Immature natural killer cell (primary cell): Measurements from ENCODE around the gene NDUFV1. TPM values are rescaled to one million over a fixed set of nuclear protein-coding genes. Genes with fewer than 3 reads are reported as not detected.
"Not testable (repeated sequence)": the region's sequence is repeated elsewhere in the genome, so short reads cannot be mapped to it uniquely, and the experiment has no call there.

Experiments used
- DNase-seq, 3 donors: peaks; one replicate each; pipeline ENCODE4 v3.0.0; 2022; ENCODE audit warnings: mixed read lengths in 1 of 3
- H3K27ac Mint-ChIP-seq, 6 donors: one replicate each; pipeline ENCODE4 v1.8.0; 2020; ENCODE audit warnings: mixed read lengths in 6 of 6, mild to moderate bottlenecking in 5 of 6, inconsistent platforms in 4 of 6, moderate library complexity in 3 of 6
- H3K27me3 Mint-ChIP-seq, 3 donors: one replicate each; pipeline ENCODE4 v1.8.0; 2020 to 2021; ENCODE audit warnings: low read depth in 3 of 3, mild to moderate bottlenecking in 3 of 3, mixed read lengths in 3 of 3, moderate library complexity in 3 of 3, inconsistent platforms in 1 of 3
- H3K36me3 Mint-ChIP-seq, 3 donors: one replicate each; pipeline ENCODE4 v1.8.0; 2020; ENCODE audit warnings: mixed read lengths in 3 of 3, inconsistent platforms in 2 of 3, mild to moderate bottlenecking in 2 of 3
- H3K4me1 Mint-ChIP-seq, 2 donors: one replicate each; pipeline ENCODE4 v1.8.0; 2020; ENCODE audit warnings: inconsistent platforms in 2 of 2, mild to moderate bottlenecking in 2 of 2, mixed read lengths in 2 of 2, moderate library complexity in 1 of 2
- H3K4me3 Mint-ChIP-seq, 5 donors: one replicate each; pipeline ENCODE4 v1.8.0; 2020; ENCODE audit warnings: mild to moderate bottlenecking in 5 of 5, mixed read lengths in 5 of 5, inconsistent platforms in 3 of 5, moderate library complexity in 3 of 5
- H3K9me3 Mint-ChIP-seq, 6 donors: one replicate each; pipeline ENCODE4 v1.8.0; 2020; ENCODE audit warnings: mild to moderate bottlenecking in 6 of 6, mixed read lengths in 6 of 6, inconsistent platforms in 4 of 6, moderate library complexity in 3 of 6
- polyA plus RNA-seq, 3 donors: library from polyadenylated mRNA; unstranded; fragments of 300-500 nt; fragmentation: Illumina TruSeq; gene quantifications; one replicate each; pipeline ENCODE4 v1.2.3, GENCODE V29; 2021

The NDUFV1 gene
- polyA plus RNA-seq, 3 donors from 2014 or later = 173 to 261 (median 195) TPM

DNA sequence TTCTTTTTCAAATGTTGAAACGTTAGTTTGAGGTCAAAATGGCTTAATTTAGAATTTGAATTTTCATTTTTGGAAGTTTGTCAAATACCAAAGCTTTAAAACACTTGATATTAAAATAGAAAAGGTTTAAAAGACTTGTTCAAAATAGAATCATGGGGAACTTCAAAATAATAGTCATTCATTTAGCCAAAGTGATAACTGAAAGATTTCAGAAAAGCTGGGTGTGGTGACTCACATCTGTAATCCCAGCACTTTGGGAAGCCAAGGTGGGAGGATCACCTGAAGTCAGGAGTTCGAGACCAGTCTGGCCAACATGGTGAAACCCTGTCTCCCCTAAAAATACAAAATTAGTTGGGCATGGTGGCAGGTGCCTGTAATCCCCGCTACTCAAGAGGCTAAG, 12.3 kb upstream of the NDUFV1 start:
- H3K9me3 Mint-ChIP-seq = no peaks in the 10 kb centered on the region
- H3K4me3 Mint-ChIP-seq = no peak overlapping the region
- peaks cover under 1 to 19% of the 10 kb centered on the region in 2 donors for H3K4me1 Mint-ChIP-seq
- no peak overlapping the region for H3K27ac Mint-ChIP-seq
- no peaks in the 10 kb centered on the region for H3K27me3 Mint-ChIP-seq
- DNase-seq = no peak
- no peaks in the 10 kb centered on the region for H3K36me3 Mint-ChIP-seq

DNA sequence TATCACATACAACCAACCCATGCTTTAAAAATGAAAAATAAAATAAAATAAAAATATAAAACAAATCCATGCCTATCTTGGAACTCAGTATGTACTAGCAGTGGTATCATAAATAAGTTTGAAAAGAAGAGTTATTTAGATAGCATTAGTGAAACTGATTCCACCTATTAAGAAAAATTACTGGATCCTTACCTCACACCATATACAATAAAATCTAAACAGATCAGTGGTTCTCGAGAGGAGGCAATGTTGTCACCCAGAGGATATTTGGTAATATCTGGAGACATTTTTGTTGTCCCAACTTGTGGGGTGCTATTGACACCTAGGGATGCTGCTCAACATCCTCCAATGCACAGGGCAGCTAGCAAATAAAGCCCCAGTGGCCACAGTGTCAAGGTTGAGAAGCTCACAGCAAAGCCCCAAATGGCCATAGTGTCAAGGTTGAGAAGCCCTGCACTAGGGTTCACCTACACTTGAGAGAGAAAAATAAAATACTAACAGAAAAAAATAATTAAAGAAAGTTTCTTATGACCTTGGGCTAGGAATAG, 9.9 kb upstream of the NDUFV1 start:
- Mint-ChIP-seq H3K27me3 (peaks cover 0 to 3% (median 0%) of the 10 kb centered on the region in 3 donors), H3K4me3 (no peak overlapping the region), H3K4me1 (peaks cover 22 to 42% of the 10 kb centered on the region in 2 donors), H3K9me3 (no peaks in the 10 kb centered on the region), H3K27ac (peak overlapping the region in 2 of 6 donors; percentile 18 to 46), H3K36me3 (no peaks in the 10 kb centered on the region)
- DNase-seq = no peak

DNA sequence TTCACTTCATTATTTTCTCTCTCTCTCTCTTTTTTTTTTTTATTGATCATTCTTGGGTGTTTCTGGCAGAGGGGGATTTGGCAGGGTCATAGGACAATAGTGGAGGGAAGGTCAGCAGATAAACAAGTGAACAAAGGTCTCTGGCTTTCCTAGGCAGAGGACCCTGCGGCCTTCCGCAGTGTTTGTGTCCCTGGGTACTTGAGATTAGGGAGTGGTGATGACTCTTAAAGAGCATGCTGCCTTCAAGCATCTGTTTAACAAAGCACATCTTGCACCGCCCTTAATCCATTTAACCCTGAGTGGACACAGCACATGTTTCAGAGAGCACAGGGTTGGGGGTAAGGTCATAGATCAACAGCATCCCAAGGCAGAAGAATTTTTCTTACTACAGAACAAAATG, 9.3 kb upstream of the NDUFV1 start:
- H3K27ac Mint-ChIP-seq, H3K4me3 Mint-ChIP-seq, H3K9me3 Mint-ChIP-seq, H3K27me3 Mint-ChIP-seq, H3K36me3 Mint-ChIP-seq, DNase-seq: not testable (repeated sequence)
- peaks cover 22 to 44% of the 10 kb centered on the region in 2 donors for H3K4me1 Mint-ChIP-seq

DNA sequence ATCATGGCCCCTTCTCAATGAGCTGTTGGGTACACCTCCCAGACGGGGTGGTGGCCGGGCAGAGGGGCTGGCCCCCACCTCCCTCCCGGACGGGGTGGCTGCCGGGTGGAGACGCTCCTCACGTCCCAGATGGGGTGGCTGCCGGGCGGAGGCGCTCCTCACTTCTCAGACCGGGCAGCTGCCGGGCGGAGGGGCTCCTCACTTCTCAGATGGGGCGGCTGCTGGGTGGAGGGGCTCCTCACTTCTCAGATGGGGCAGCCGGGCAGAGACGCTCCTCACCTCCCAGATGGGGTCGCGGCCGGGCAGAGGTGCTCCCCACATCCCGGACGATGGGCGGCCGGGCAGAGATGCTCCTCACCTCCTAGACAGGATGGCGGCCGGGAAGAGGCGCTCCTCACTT, 8.8 kb upstream of the NDUFV1 start:
- H3K27ac Mint-ChIP-seq = not testable (repeated sequence)

DNA sequence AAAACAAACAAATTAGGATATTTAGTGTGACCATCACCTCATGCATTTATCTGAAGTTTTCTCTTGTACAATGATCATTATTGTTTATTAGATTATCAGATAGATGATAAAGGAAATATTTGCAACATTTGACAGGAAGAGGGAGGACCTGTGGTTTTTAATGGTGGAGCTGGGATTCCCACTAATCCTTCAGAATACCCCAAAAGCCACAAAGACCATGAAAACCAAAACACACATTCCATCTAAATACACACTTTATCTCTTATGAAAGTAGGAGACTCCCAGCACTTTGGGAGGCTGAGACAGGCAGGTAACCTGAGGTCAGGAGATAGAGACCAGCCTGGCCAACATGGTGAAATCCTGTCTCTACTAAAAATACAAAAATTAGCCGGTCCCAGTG, 7.6 kb upstream of the NDUFV1 start:
- peak overlapping the region in 2 of 6 donors; percentile 12 to 49 for H3K27ac Mint-ChIP-seq
- no peak for DNase-seq
- H3K9me3 Mint-ChIP-seq = no peaks in the 10 kb centered on the region
- peak overlapping the region in 1 of 5 donors; percentile 40 for H3K4me3 Mint-ChIP-seq
- H3K27me3 Mint-ChIP-seq = peaks cover 0 to 3% (median under 1%) of the 10 kb centered on the region in 3 donors
- H3K36me3 Mint-ChIP-seq = no peaks in the 10 kb centered on the region
- H3K4me1 Mint-ChIP-seq = peaks cover 22 to 44% of the 10 kb centered on the region in 2 donors

More for the DNA sequence above, 8.8 kb upstream of the NDUFV1 start:
- not testable (repeated sequence) for H3K36me3 Mint-ChIP-seq, H3K9me3 Mint-ChIP-seq, H3K4me3 Mint-ChIP-seq, H3K27me3 Mint-ChIP-seq, DNase-seq
- H3K4me1 Mint-ChIP-seq = peaks cover 22 to 44% of the 10 kb centered on the region in 2 donors

DNA sequence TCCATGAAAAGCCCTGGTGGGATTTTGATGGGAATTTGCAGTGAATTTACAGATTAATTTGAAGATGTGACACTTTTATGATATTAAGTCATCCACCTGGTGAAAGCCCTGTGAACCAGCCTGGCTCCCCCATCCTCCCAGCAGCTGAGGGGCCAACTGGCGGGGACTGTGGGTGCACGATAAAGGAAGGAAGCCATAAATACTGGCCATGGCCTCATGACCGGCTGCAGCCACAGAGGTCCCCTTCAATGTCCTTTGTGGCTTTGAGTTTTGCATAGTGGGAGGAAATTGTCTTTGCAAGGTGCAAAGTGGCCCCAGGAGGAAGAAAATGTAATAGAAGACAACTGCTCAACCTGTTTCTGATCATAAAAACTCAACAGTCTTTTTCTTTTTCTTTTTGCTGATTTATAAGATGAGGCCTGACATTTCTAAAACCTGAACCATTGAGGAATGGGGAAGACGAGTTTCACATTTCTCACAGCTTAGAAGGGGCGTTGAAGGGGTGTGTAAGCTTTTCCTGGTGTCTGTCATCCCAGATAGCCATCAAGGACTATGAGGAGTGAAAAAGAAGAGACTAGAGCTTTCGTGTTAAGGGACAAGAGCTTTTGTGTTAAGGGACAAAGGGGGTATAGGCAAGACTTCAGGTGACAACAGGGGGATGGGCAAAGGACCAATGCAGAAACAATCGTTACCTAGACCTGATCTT, 6.3 kb upstream of the NDUFV1 start:
- peak; percentile 40 to 45 (median 43) for DNase-seq
- Mint-ChIP-seq H3K27ac (peak overlapping the region; percentile 63 to 91 (median 83)), H3K4me3 (peak overlapping the region; percentile 59 to 85 (median 78)), H3K4me1 (peaks cover 22 to 44% of the 10 kb centered on the region in 2 donors), H3K9me3 (no peaks in the 10 kb centered on the region), H3K36me3 (no peaks in the 10 kb centered on the region), H3K27me3 (peaks cover 2 to 5% (median 3%) of the 10 kb centered on the region in 3 donors)

DNA sequence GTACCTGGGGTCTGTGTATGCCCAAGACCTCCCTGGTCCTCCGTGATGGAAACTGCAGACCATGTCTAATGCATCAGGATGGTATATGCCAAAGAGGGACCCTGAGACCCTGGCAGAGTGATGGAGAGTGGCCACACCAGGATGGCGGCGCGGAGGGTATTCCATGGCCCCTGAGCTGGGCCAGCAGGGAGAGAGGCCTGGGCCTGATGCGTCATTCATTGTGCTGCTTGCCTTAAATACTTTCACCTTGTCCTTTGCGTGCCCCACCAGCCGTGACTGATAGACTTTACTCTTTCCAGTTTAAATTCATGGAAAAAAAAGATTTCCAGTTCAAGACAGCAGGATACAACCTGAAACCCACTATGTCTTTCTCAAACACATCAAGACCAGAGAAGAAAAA, 5.6 kb upstream of the NDUFV1 start:
- Mint-ChIP-seq H3K4me3 (peak overlapping the region; percentile 59 to 85 (median 78)), H3K36me3 (no peaks in the 10 kb centered on the region), H3K27ac (peak overlapping the region; percentile 20 to 91 (median 78)), H3K9me3 (no peaks in the 10 kb centered on the region), H3K27me3 (peaks cover 2 to 5% (median 5%) of the 10 kb centered on the region in 3 donors), H3K4me1 (peaks cover 26 to 44% of the 10 kb centered on the region in 2 donors)
- DNase-seq = no peak

DNA sequence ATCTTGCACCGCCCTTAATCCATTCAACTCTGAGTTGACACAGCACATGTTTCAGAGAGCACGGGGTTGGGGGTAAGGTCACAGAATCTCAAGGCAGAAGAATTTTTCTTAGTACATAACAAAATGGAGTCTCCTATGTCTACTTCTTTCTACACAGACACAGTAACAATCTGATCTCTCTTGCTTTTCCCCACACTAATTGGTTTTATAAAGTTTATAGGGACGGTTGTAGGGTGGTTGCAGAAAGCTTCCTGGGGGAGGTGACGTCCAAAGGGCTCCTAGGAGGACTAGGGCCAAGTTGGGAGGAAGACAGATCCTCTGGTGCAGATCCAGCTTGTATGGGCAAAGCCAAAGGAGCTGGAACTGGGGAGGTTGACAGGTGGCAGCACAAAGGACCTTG, 2.6 kb upstream of the NDUFV1 start:
- Mint-ChIP-seq H3K4me3 (peak overlapping the region in 2 of 5 donors; percentile 51 to 61), H3K27ac (peak overlapping the region in 2 of 6 donors; percentile 51 to 60), H3K4me1 (peaks cover 43 to 52% of the 10 kb centered on the region in 2 donors)
- not testable (repeated sequence) for H3K27me3 Mint-ChIP-seq, H3K36me3 Mint-ChIP-seq, DNase-seq, H3K9me3 Mint-ChIP-seq

DNA sequence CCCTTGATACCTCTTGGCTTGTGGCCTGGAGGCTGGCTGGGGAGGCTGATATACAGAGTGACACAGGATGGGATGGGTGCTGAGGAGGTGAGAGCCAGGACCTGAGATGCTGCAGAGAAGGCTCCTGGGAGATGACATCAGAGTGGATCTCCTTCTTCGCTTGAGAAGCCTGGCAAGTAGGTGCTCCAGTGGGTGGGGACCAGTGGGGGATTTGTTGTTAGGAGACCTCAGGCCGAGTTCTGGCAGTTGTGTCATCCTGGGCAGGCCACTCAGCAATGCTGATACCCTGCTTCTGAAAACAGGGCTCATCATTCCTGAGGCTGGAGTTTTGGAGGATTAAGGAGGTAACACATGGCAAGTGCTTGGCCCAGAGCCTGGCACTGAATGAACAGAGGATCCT, 1.9 kb upstream of the NDUFV1 start:
- H3K4me3 Mint-ChIP-seq = peak overlapping the region in 2 of 5 donors; percentile 51 to 61
- H3K4me1 Mint-ChIP-seq = peaks cover 39 to 45% of the 10 kb centered on the region in 2 donors
- no peaks in the 10 kb centered on the region for H3K9me3 Mint-ChIP-seq
- DNase-seq = no peak
- H3K36me3 Mint-ChIP-seq = peaks cover 3 to 8% (median 7%) of the 10 kb centered on the region in 3 donors
- H3K27ac Mint-ChIP-seq = peak overlapping the region in 2 of 6 donors; percentile 60 to 68
- peaks cover 2 to 7% (median 5%) of the 10 kb centered on the region in 3 donors for H3K27me3 Mint-ChIP-seq

DNA sequence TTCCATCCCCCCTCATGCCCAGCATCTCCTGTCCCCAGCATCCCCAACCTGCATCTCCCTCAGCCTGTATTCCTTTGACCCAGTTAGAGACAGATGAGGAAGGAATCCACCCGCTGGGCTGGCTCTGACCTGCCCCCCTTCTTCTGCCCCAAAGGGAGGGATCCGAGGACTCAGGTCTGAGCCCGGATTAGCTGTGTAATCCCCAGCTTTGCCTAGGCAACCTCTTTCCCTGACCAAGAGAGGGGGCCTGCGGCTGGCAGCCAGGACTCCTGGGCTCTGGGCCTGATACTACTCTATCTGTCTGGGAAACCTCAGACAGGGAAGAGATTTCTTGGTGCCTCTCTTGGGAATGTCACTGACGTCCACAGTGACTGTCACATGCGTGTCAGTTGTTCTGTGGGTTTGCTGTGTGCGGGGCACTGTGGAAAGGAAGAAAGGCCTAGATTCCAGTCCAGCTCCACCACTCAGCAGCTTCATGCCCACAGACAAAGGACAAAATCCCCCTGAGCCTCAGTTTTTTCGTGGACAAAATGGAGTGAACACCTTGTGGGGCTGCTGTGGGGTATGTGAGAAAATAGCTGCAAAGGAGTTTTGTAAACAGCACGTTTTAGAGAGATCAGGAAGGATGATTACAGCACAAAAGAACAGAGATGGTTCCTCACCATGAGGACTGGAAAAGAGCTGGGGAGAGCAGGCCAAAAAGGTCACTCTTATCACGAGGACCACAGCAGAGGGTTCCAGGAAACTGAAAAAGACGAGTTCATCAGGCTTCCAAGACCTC, 1.3 kb upstream of the NDUFV1 start:
- Mint-ChIP-seq H3K27ac (peak overlapping the region in 2 of 6 donors; percentile 44 to 67), H3K4me3 (peak overlapping the region; percentile 46 to 75 (median 68)), H3K9me3 (no peaks in the 10 kb centered on the region), H3K27me3 (peaks cover 2 to 7% (median 5%) of the 10 kb centered on the region in 3 donors), H3K36me3 (peaks cover 3 to 12% (median 7%) of the 10 kb centered on the region in 3 donors), H3K4me1 (peaks cover 33 to 39% of the 10 kb centered on the region in 2 donors)
- DNase-seq = no peak

DNA sequence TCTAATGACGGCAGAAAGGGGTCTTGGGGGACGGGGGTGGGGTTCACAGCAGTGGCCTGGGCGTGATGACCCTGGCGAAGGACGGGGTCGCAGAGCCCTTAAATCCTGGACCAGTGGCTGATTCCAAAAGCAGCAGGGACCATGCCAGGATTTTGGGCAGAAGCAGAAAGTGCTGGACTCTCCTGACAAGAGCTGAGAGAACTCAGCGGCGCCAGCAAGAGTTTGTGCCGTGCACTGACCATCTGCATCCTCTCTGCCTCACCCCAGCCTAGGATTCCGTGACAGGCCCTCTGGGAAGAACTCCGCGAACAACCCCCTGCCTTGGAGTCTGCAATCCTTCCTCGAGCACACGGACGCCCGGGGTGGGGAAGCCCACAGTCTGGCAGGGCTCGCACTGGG, 644 bp upstream of the NDUFV1 start:
- Mint-ChIP-seq H3K9me3 (no peaks in the 10 kb centered on the region), H3K27ac (peak overlapping the region in 5 of 6 donors; percentile 74 to 92 (median 83)), H3K4me1 (peaks cover 29 to 33% of the 10 kb centered on the region in 2 donors), H3K27me3 (peaks cover 2 to 5% (median 5%) of the 10 kb centered on the region in 3 donors), H3K4me3 (peak overlapping the region; percentile 82 to 90 (median 89)), H3K36me3 (peaks cover 3 to 12% (median 7%) of the 10 kb centered on the region in 3 donors)
- no peak for DNase-seq

DNA sequence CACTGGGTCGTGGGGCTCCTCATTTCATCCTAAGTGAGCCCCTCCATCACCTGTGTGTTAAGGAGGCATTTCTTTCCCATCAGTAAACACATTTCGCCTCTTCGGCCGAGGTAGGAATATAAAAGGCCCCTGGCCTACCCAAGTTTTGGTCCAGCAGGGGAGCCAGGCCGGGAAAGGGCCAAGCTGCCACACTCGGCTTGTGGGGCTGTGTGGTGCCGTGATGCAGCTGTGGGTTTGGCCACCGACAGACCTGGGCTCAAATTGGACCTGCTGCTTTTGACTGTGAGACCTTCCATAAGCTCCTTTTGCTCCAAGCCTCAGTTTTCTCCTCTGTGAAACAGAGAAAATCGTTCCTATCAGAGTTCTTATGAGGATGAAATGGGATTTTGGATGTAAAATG, 771 bp downstream of the NDUFV1 start:
- Mint-ChIP-seq H3K27ac (peak overlapping the region; percentile 74 to 92 (median 88)), H3K27me3 (peaks cover 2 to 5% (median 5%) of the 10 kb centered on the region in 3 donors), H3K4me1 (peaks cover 23% of the 10 kb centered on the region in 2 donors)

DNA sequence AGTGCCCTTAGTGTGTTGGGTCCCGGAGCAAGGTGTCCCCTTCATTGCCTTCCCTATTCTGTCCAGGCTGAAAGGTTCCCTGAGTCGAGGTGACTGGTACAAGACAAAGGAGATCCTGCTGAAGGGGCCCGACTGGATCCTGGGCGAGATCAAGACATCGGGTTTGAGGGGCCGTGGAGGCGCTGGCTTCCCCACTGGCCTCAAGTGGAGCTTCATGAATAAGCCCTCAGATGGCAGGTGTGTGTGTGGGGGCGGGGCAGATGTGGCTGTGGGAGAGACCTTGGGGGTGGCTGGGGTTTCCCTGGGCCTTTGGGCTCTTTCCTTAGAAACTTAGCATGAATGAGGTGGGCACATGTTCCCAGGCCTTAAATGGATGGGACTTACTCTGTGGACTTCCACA, 1.8 kb downstream of the NDUFV1 start:
- peaks cover 3 to 6% (median 5%) of the 10 kb centered on the region in 3 donors for H3K27me3 Mint-ChIP-seq
- peaks cover 3 to 20% (median 7%) of the 10 kb centered on the region in 3 donors for H3K36me3 Mint-ChIP-seq
- peak overlapping the region; percentile 34 to 92 (median 76) for H3K27ac Mint-ChIP-seq
- no peaks in the 10 kb centered on the region for H3K9me3 Mint-ChIP-seq
- H3K4me3 Mint-ChIP-seq = peak overlapping the region; percentile 5 to 89 (median 54)
- no peak for DNase-seq
- H3K4me1 Mint-ChIP-seq = peaks cover 28 to 30% of the 10 kb centered on the region in 2 donors

More for the DNA sequence above, 771 bp downstream of the NDUFV1 start:
- no peaks in the 10 kb centered on the region for H3K9me3 Mint-ChIP-seq
- peak overlapping the region; percentile 82 to 90 (median 89) for H3K4me3 Mint-ChIP-seq
- DNase-seq = no peak
- peaks cover 3 to 18% (median 7%) of the 10 kb centered on the region in 3 donors for H3K36me3 Mint-ChIP-seq
